ENCODE results near the gene CASP1.

DNA sequence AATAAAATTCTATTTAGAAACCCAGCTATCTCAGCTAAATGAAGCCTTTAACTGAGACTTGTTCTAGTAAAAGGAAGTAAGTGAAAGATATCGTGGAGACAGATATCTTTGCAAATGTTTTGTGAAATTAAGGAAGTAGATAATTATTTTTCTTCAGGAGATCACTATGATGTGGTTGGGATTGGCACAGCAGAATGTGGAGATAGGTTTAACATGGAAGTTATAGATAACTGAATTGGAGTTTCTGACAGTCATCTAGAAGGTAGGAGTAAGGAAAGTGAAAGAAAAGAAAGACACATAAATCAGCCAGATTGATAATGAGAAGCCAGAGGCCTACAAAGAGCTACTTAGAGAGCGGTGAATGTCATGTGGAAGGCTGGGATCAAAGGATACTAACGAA is 7.3 kb downstream of the CASP1 start:
- TF ChIP-seq, protein P1, sequence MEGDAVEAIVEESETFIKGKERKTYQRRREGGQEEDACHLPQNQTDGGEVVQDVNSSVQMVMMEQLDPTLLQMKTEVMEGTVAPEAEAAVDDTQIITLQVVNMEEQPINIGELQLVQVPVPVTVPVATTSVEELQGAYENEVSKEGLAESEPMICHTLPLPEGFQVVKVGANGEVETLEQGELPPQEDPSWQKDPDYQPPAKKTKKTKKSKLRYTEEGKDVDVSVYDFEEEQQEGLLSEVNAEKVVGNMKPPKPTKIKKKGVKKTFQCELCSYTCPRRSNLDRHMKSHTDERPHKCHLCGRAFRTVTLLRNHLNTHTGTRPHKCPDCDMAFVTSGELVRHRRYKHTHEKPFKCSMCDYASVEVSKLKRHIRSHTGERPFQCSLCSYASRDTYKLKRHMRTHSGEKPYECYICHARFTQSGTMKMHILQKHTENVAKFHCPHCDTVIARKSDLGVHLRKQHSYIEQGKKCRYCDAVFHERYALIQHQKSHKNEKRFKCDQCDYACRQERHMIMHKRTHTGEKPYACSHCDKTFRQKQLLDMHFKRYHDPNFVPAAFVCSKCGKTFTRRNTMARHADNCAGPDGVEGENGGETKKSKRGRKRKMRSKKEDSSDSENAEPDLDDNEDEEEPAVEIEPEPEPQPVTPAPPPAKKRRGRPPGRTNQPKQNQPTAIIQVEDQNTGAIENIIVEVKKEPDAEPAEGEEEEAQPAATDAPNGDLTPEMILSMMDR (IDR thresholded peaks at IDR 0.05 in 4 of 5, conservative IDR thresholded peaks at IDR 0.05 in 1 of 5): no peak
- TF ChIP-seq POLR2A (IDR thresholded peaks at IDR 0.05): no peak
